ENCODE data around the gene PHYH.
"Not testable (repeated sequence)": the region's sequence is repeated elsewhere in the genome, so short reads cannot be mapped to it uniquely, and the experiment has no call there.

The PHYH gene

GRCh38 chr10:13331646-13332045, 31.8 kb upstream of the PHYH start:
- Histone ChIP-seq H3K9ac (ENCODE audit: low read depth, low read length) (no peak overlapping the region), H3K36me3 (ENCODE audit: insufficient read depth, low read length) (peaks cover 33% of the 10 kb centered on the region), H3K9me3 (ENCODE audit: control insufficient read depth, insufficient read depth, low read length) (no peaks in the 10 kb centered on the region)

GRCh38 chr10:13330980-13331379, 31.1 kb upstream of the PHYH start:
- not testable (repeated sequence) for H3K9me3 ChIP-seq (ENCODE audit: control insufficient read depth, insufficient read depth, low read length); H3K4me1 ChIP-seq (ENCODE audit: insufficient read depth, low read length); H3K9ac ChIP-seq (ENCODE audit: low read depth, low read length)
- H3K36me3 ChIP-seq (ENCODE audit: insufficient read depth, low read length): peaks cover 34% of the 10 kb centered on the region

More at GRCh38 chr10:13331646-13332045, 31.8 kb upstream of the PHYH start:
- 0 out of 2 replicates have a peak, but pooled peaks cover 5% of the 10 kb centered on the region for H3K4me1 ChIP-seq (ENCODE audit: insufficient read depth, low read length)

- no peaks in the 10 kb centered on the region for H3K9me3 ChIP-seq (ENCODE audit: control insufficient read depth, insufficient read depth, low read length)
- 0 out of 2 replicates have a peak, but pooled peaks cover 5% of the 10 kb centered on the region for H3K4me1 ChIP-seq (ENCODE audit: insufficient read depth, low read length)
- H3K36me3 ChIP-seq (ENCODE audit: insufficient read depth, low read length): peaks cover 34% of the 10 kb centered on the region
- no peak overlapping the region for H3K9ac ChIP-seq (ENCODE audit: low read depth, low read length)
These were observed 29.7 kb upstream of the PHYH start for GRCh38 chr10:13329565-13329964.

GRCh38 chr10:13328613-13329012, 28.7 kb upstream of the PHYH start:
- no peak overlapping the region for H3K9ac ChIP-seq (ENCODE audit: low read depth, low read length)
- 0 out of 2 replicates have a peak, but pooled peaks cover 5% of the 10 kb centered on the region for H3K4me1 ChIP-seq (ENCODE audit: insufficient read depth, low read length)
- H3K9me3 ChIP-seq (ENCODE audit: control insufficient read depth, insufficient read depth, low read length): no peaks in the 10 kb centered on the region
- peaks cover 38% of the 10 kb centered on the region for H3K36me3 ChIP-seq (ENCODE audit: insufficient read depth, low read length)

GRCh38 chr10:13328126-13328525, 28.3 kb upstream of the PHYH start:
- Histone ChIP-seq H3K9ac (ENCODE audit: low read depth, low read length) (no peak overlapping the region), H3K9me3 (ENCODE audit: control insufficient read depth, insufficient read depth, low read length) (no peaks in the 10 kb centered on the region), H3K36me3 (ENCODE audit: insufficient read depth, low read length) (peaks cover 41% of the 10 kb centered on the region), H3K4me1 (ENCODE audit: insufficient read depth, low read length) (0 out of 2 replicates have a peak, but pooled peaks cover 5% of the 10 kb centered on the region)

GRCh38 chr10:13327534-13327933, 27.7 kb upstream of the PHYH start:
- H3K36me3 ChIP-seq (ENCODE audit: insufficient read depth, low read length): peaks cover 47% of the 10 kb centered on the region
- H3K9ac ChIP-seq (ENCODE audit: low read depth, low read length): no peak overlapping the region
- no peaks in the 10 kb centered on the region for H3K9me3 ChIP-seq (ENCODE audit: control insufficient read depth, insufficient read depth, low read length)
- H3K4me1 ChIP-seq (ENCODE audit: insufficient read depth, low read length): 0 out of 2 replicates have a peak, but pooled peaks cover 5% of the 10 kb centered on the region

GRCh38 chr10:13322615-13323148, 22.8 kb upstream of the PHYH start:
- H3K9me3 ChIP-seq (ENCODE audit: control insufficient read depth, insufficient read depth, low read length): no peaks in the 10 kb centered on the region
- H3K36me3 ChIP-seq (ENCODE audit: insufficient read depth, low read length): peaks cover 57% of the 10 kb centered on the region
- no peaks in the 10 kb centered on the region for H3K4me1 ChIP-seq (ENCODE audit: insufficient read depth, low read length)
- no peak overlapping the region for H3K9ac ChIP-seq (ENCODE audit: low read depth, low read length)

GRCh38 chr10:13321576-13321975, 21.7 kb upstream of the PHYH start:
- peaks cover 51% of the 10 kb centered on the region for H3K36me3 ChIP-seq (ENCODE audit: insufficient read depth, low read length)

GRCh38 chr10:13319166-13319565, 19.3 kb upstream of the PHYH start:
- H3K9me3 ChIP-seq (ENCODE audit: control insufficient read depth, insufficient read depth, low read length): no peaks in the 10 kb centered on the region
- peaks cover 38% of the 10 kb centered on the region for H3K36me3 ChIP-seq (ENCODE audit: insufficient read depth, low read length)
- no peaks in the 10 kb centered on the region for H3K4me1 ChIP-seq (ENCODE audit: insufficient read depth, low read length)
- H3K9ac ChIP-seq (ENCODE audit: low read depth, low read length): no peak overlapping the region

More at GRCh38 chr10:13321576-13321975, 21.7 kb upstream of the PHYH start:
- Histone ChIP-seq H3K4me1 (ENCODE audit: insufficient read depth, low read length) (no peaks in the 10 kb centered on the region), H3K9ac (ENCODE audit: low read depth, low read length) (no peak overlapping the region), H3K9me3 (ENCODE audit: control insufficient read depth, insufficient read depth, low read length) (no peaks in the 10 kb centered on the region)

- no peaks in the 10 kb centered on the region for H3K4me1 ChIP-seq (ENCODE audit: insufficient read depth, low read length)
- H3K9ac ChIP-seq (ENCODE audit: low read depth, low read length): no peak overlapping the region
- H3K9me3 ChIP-seq (ENCODE audit: control insufficient read depth, insufficient read depth, low read length): no peaks in the 10 kb centered on the region
- H3K36me3 ChIP-seq (ENCODE audit: insufficient read depth, low read length): peaks cover 25% of the 10 kb centered on the region
These were observed 17.6 kb upstream of the PHYH start for GRCh38 chr10:13317474-13317873.

- Histone ChIP-seq H3K9ac (ENCODE audit: low read depth, low read length) (no peak overlapping the region), H3K9me3 (ENCODE audit: control insufficient read depth, insufficient read depth, low read length) (no peaks in the 10 kb centered on the region), H3K4me1 (ENCODE audit: insufficient read depth, low read length) (no peaks in the 10 kb centered on the region), H3K36me3 (ENCODE audit: insufficient read depth, low read length) (peaks cover 19% of the 10 kb centered on the region; the same call in 1 of the 2 replicates)
These were observed 16.9 kb upstream of the PHYH start for GRCh38 chr10:13316635-13317311.

- Histone ChIP-seq H3K9ac (ENCODE audit: low read depth, low read length) (no peak overlapping the region), H3K4me1 (ENCODE audit: insufficient read depth, low read length) (no peaks in the 10 kb centered on the region), H3K36me3 (ENCODE audit: insufficient read depth, low read length) (peaks cover 7% of the 10 kb centered on the region; the same call in 1 of the 2 replicates), H3K9me3 (ENCODE audit: control insufficient read depth, insufficient read depth, low read length) (no peaks in the 10 kb centered on the region)
These were observed 15.5 kb upstream of the PHYH start for GRCh38 chr10:13315361-13315760.

- Histone ChIP-seq H3K9me3 (ENCODE audit: control insufficient read depth, insufficient read depth, low read length) (no peaks in the 10 kb centered on the region), H3K4me1 (ENCODE audit: insufficient read depth, low read length) (no peaks in the 10 kb centered on the region)
These were observed 11.3 kb upstream of the PHYH start for GRCh38 chr10:13311177-13311575.

GRCh38 chr10:13310518-13311176, 10.8 kb upstream of the PHYH start:
- no peak overlapping the region for H3K9ac ChIP-seq (ENCODE audit: low read depth, low read length)
- no peaks in the 10 kb centered on the region for H3K4me1 ChIP-seq (ENCODE audit: insufficient read depth, low read length)
- H3K9me3 ChIP-seq (ENCODE audit: control insufficient read depth, insufficient read depth, low read length): no peaks in the 10 kb centered on the region
- no peaks in the 10 kb centered on the region for H3K36me3 ChIP-seq (ENCODE audit: insufficient read depth, low read length)

More at GRCh38 chr10:13311177-13311575, 11.3 kb upstream of the PHYH start:
- no peaks in the 10 kb centered on the region for H3K36me3 ChIP-seq (ENCODE audit: insufficient read depth, low read length)
- no peak overlapping the region for H3K9ac ChIP-seq (ENCODE audit: low read depth, low read length)

- Histone ChIP-seq H3K36me3 (ENCODE audit: insufficient read depth, low read length) (no peaks in the 10 kb centered on the region), H3K9me3 (ENCODE audit: control insufficient read depth, insufficient read depth, low read length) (no peaks in the 10 kb centered on the region), H3K9ac (ENCODE audit: low read depth, low read length) (no peak overlapping the region), H3K4me1 (ENCODE audit: insufficient read depth, low read length) (no peaks in the 10 kb centered on the region)
These were observed 9.9 kb upstream of the PHYH start for GRCh38 chr10:13309792-13310191.

All from ES-I3 (cell line).